SJCRH30 (cell line): ENCODE measurements around the gene ACMSD. TPM values are rescaled to one million over a fixed set of nuclear protein-coding genes. Genes with fewer than 3 reads are reported as not detected.
"Not testable (repeated sequence)": the region's sequence is repeated elsewhere in the genome, so short reads cannot be mapped to it uniquely, and the experiment has no call there.

ENCODE experiments used
- DNase-seq, 2 experiments: peaks; one replicate each; pipeline ENCODE4 v3.0.0-alpha.2; 2015 to 2020
- H3K27ac ChIP-seq: fragments of 250-450 bp; sonication (Bioruptor Pico); 2 replicates; pipeline ENCODE4 v1.5.1; 2020; ENCODE audit warnings: mild to moderate bottlenecking, moderate library complexity
- H3K27me3 ChIP-seq: fragments of 250-450 bp; sonication (Bioruptor Pico); 2 replicates; pipeline ENCODE4 v1.5.1; 2020; ENCODE audit warnings: mild to moderate bottlenecking, moderate library complexity
- H3K36me3 ChIP-seq: fragments of 250-450 bp; sonication (Bioruptor Pico); 2 replicates; pipeline ENCODE4 v1.5.1; 2020; ENCODE audit warnings: mild to moderate bottlenecking, moderate library complexity
- H3K4me1 ChIP-seq: fragments of 250-450 bp; sonication (Bioruptor Pico); 2 replicates; pipeline ENCODE4 v1.5.1; 2020; ENCODE audit warnings: mild to moderate bottlenecking, moderate library complexity
- H3K4me3 ChIP-seq: fragments of 250-450 bp; sonication (Bioruptor Pico); 2 replicates; pipeline ENCODE4 v1.5.1; 2020; ENCODE audit warnings: mild to moderate bottlenecking, moderate library complexity
- H3K9me3 ChIP-seq: fragments of 250-450 bp; sonication (Bioruptor Pico); replicated peaks from 2 replicates; pipeline ENCODE4 v1.5.1; 2020; ENCODE audit warnings: mild to moderate bottlenecking, moderate library complexity
- total RNA-seq: library from RNA; depleted of rRNA; stranded (reverse); fragments of >200 nt; shearing (Covaris generic); gene quantifications from 2 replicates; pipeline ENCODE4 v1.2.3, GENCODE V29; 2014; rRNA removed

Gene ACMSD
- not detected in 2 replicates for total RNA-seq

GRCh38 chr2:134838143-134838620, at the start of gene ACMSD:
ACMSD (plus strand) TSS chr2:134838616; CDS start chr2:134838683, 67 bp downstream.
- no peak within 1 kb of the TSS for H3K4me3 ChIP-seq
- H3K27me3 ChIP-seq = no peaks in the 10 kb centered on the region
- H3K4me1 ChIP-seq = no peaks in the 10 kb centered on the region
- H3K27ac ChIP-seq = no peak within 1 kb of the TSS
- peaks cover 5% of the 10 kb centered on the region for H3K9me3 ChIP-seq
- H3K36me3 ChIP-seq = no peaks in the 10 kb centered on the region
- DNase-seq = no peak

GRCh38 chr2:134790487-134790886, 47.9 kb upstream of the ACMSD start:
- no peak overlapping the region for H3K4me3 ChIP-seq
- no peaks in the 10 kb centered on the region for H3K27me3 ChIP-seq
- no peaks in the 10 kb centered on the region for H3K36me3 ChIP-seq
- DNase-seq = no peak
- H3K27ac ChIP-seq = no peak overlapping the region
- peaks cover 2% of the 10 kb centered on the region; the same call in 1 of the 2 replicates for H3K9me3 ChIP-seq
- no peaks in the 10 kb centered on the region for H3K4me1 ChIP-seq

- H3K9me3 ChIP-seq = peaks cover 2% of the 10 kb centered on the region; the same call in 1 of the 2 replicates
- no peaks in the 10 kb centered on the region for H3K27me3 ChIP-seq
- H3K4me1 ChIP-seq = no peaks in the 10 kb centered on the region
- no peak for DNase-seq
- H3K4me3 ChIP-seq = no peak overlapping the region
- no peaks in the 10 kb centered on the region for H3K36me3 ChIP-seq
- H3K27ac ChIP-seq = no peak overlapping the region
These were observed 46.8 kb upstream of the ACMSD start for GRCh38 chr2:134791616-134792015.

GRCh38 chr2:134792186-134792585, 46.2 kb upstream of the ACMSD start:
- no peak for DNase-seq
- H3K9me3 ChIP-seq = peaks cover 2% of the 10 kb centered on the region; the same call in 1 of the 2 replicates
- H3K27ac ChIP-seq = no peak overlapping the region
- no peaks in the 10 kb centered on the region for H3K27me3 ChIP-seq
- H3K36me3 ChIP-seq = no peaks in the 10 kb centered on the region
- no peaks in the 10 kb centered on the region for H3K4me1 ChIP-seq
- H3K4me3 ChIP-seq = no peak overlapping the region

GRCh38 chr2:134795765-134796164, 42.7 kb upstream of the ACMSD start:
- peaks cover 3% of the 10 kb centered on the region; the same call in 1 of the 2 replicates for H3K9me3 ChIP-seq
- H3K4me3 ChIP-seq = no peak overlapping the region
- DNase-seq = no peak
- no peak overlapping the region for H3K27ac ChIP-seq
- no peaks in the 10 kb centered on the region for H3K36me3 ChIP-seq
- H3K4me1 ChIP-seq = no peaks in the 10 kb centered on the region
- H3K27me3 ChIP-seq = no peaks in the 10 kb centered on the region

GRCh38 chr2:134796373-134796772, 42.0 kb upstream of the ACMSD start:
- Histone ChIP-seq H3K4me3 (no peak overlapping the region), H3K27ac (no peak overlapping the region), H3K36me3 (no peaks in the 10 kb centered on the region), H3K27me3 (no peaks in the 10 kb centered on the region), H3K9me3 (peaks cover 3% of the 10 kb centered on the region; the same call in 1 of the 2 replicates), H3K4me1 (no peaks in the 10 kb centered on the region)
- DNase-seq = peak in 1 of 2 experiments; percentile 13

- DNase-seq = no peak
These were observed 38.5 kb upstream of the ACMSD start for GRCh38 chr2:134799936-134800335.

GRCh38 chr2:134800341-134800740, 38.1 kb upstream of the ACMSD start:
- H3K27ac ChIP-seq = no peak overlapping the region
- no peaks in the 10 kb centered on the region for H3K4me1 ChIP-seq
- H3K27me3 ChIP-seq = no peaks in the 10 kb centered on the region
- no peak for DNase-seq
- no peak overlapping the region for H3K4me3 ChIP-seq
- H3K9me3 ChIP-seq = peaks cover 3% of the 10 kb centered on the region; the same call in 1 of the 2 replicates
- no peaks in the 10 kb centered on the region for H3K36me3 ChIP-seq

More at GRCh38 chr2:134799936-134800335, 38.5 kb upstream of the ACMSD start:
- no peak overlapping the region for H3K4me3 ChIP-seq
- H3K27me3 ChIP-seq = no peaks in the 10 kb centered on the region
- peaks cover 3% of the 10 kb centered on the region; the same call in 1 of the 2 replicates for H3K9me3 ChIP-seq
- H3K4me1 ChIP-seq = no peaks in the 10 kb centered on the region
- H3K27ac ChIP-seq = no peak overlapping the region
- H3K36me3 ChIP-seq = no peaks in the 10 kb centered on the region

- H3K4me1 ChIP-seq, H3K4me3 ChIP-seq, DNase-seq, H3K27me3 ChIP-seq, H3K27ac ChIP-seq, H3K36me3 ChIP-seq, H3K9me3 ChIP-seq: not testable (repeated sequence)
These were observed 34.6 kb upstream of the ACMSD start for GRCh38 chr2:134803609-134804405.

- no peaks in the 10 kb centered on the region for H3K9me3 ChIP-seq
- H3K4me3 ChIP-seq = no peak overlapping the region
- no peak for DNase-seq
- H3K27ac ChIP-seq = no peak overlapping the region
- no peaks in the 10 kb centered on the region for H3K27me3 ChIP-seq
- H3K36me3 ChIP-seq = no peaks in the 10 kb centered on the region
- no peaks in the 10 kb centered on the region for H3K4me1 ChIP-seq
These were observed 22.7 kb upstream of the ACMSD start for GRCh38 chr2:134815741-134816140.

GRCh38 chr2:134818321-134818720, 20.1 kb upstream of the ACMSD start:
- H3K27me3 ChIP-seq = no peaks in the 10 kb centered on the region
- no peaks in the 10 kb centered on the region for H3K4me1 ChIP-seq
- H3K27ac ChIP-seq = no peak overlapping the region
- no peaks in the 10 kb centered on the region for H3K36me3 ChIP-seq
- H3K4me3 ChIP-seq = no peak overlapping the region
- no peak for DNase-seq
- no peaks in the 10 kb centered on the region for H3K9me3 ChIP-seq

- Histone ChIP-seq H3K4me3 (no peak overlapping the region), H3K27ac (no peak overlapping the region), H3K9me3 (no peaks in the 10 kb centered on the region), H3K4me1 (no peaks in the 10 kb centered on the region), H3K36me3 (no peaks in the 10 kb centered on the region), H3K27me3 (no peaks in the 10 kb centered on the region)
- DNase-seq = no peak
These were observed 19.1 kb upstream of the ACMSD start for GRCh38 chr2:134819334-134819733.

GRCh38 chr2:134823431-134823830, 15.0 kb upstream of the ACMSD start:
- no peaks in the 10 kb centered on the region for H3K27me3 ChIP-seq
- H3K9me3 ChIP-seq = no peaks in the 10 kb centered on the region
- H3K4me3 ChIP-seq = no peak overlapping the region
- no peaks in the 10 kb centered on the region for H3K4me1 ChIP-seq
- no peaks in the 10 kb centered on the region for H3K36me3 ChIP-seq
- no peak for DNase-seq
- H3K27ac ChIP-seq = no peak overlapping the region

- H3K27ac ChIP-seq = no peak overlapping the region
- DNase-seq = no peak
- H3K36me3 ChIP-seq = no peaks in the 10 kb centered on the region
- no peaks in the 10 kb centered on the region for H3K9me3 ChIP-seq
- H3K4me3 ChIP-seq = no peak overlapping the region
- no peaks in the 10 kb centered on the region for H3K27me3 ChIP-seq
- H3K4me1 ChIP-seq = no peaks in the 10 kb centered on the region
These were observed 14.6 kb upstream of the ACMSD start for GRCh38 chr2:134823832-134824231.

GRCh38 chr2:134825716-134826115, 12.7 kb upstream of the ACMSD start:
- not testable (repeated sequence) for H3K9me3 ChIP-seq, H3K27me3 ChIP-seq, DNase-seq, H3K4me1 ChIP-seq, H3K36me3 ChIP-seq, H3K4me3 ChIP-seq, H3K27ac ChIP-seq

GRCh38 chr2:134835471-134835870, 2.9 kb upstream of the ACMSD start:
- Histone ChIP-seq H3K27ac (no peak overlapping the region), H3K9me3 (peaks cover 5% of the 10 kb centered on the region)

More at GRCh38 chr2:134835471-134835870, 2.9 kb upstream of the ACMSD start:
- H3K4me1 ChIP-seq = no peaks in the 10 kb centered on the region
- H3K36me3 ChIP-seq = no peaks in the 10 kb centered on the region
- H3K27me3 ChIP-seq = no peaks in the 10 kb centered on the region
- H3K4me3 ChIP-seq = no peak overlapping the region
- DNase-seq = no peak
